ENCODE data around the gene PTPN9. TPM values are rescaled to one million over a fixed set of nuclear protein-coding genes. Genes with fewer than 3 reads are reported as not detected.

Gene PTPN9
- total RNA-seq, 4 donors from 2014 or later: 8.6 to 24.5 (median 13.3) TPM

- peak overlapping the region; percentile 89 for H3K4me3 ChIP-seq
- H3K4me1 ChIP-seq: peaks cover 35% of the 10 kb centered on the region
- 2% methylated on average over 10 of the region's 116 CpGs for WGBS
- no peaks in the 10 kb centered on the region for H3K36me3 ChIP-seq
- no peak for TF ChIP-seq POLR2AphosphoS5 (IDR thresholded peaks at IDR 0.05)
- TF ChIP-seq POLR2A (IDR thresholded peaks at IDR 0.05): no peak
- TF ChIP-seq EP300 (IDR thresholded peaks at IDR 0.05): no peak
- TF ChIP-seq, protein P1, sequence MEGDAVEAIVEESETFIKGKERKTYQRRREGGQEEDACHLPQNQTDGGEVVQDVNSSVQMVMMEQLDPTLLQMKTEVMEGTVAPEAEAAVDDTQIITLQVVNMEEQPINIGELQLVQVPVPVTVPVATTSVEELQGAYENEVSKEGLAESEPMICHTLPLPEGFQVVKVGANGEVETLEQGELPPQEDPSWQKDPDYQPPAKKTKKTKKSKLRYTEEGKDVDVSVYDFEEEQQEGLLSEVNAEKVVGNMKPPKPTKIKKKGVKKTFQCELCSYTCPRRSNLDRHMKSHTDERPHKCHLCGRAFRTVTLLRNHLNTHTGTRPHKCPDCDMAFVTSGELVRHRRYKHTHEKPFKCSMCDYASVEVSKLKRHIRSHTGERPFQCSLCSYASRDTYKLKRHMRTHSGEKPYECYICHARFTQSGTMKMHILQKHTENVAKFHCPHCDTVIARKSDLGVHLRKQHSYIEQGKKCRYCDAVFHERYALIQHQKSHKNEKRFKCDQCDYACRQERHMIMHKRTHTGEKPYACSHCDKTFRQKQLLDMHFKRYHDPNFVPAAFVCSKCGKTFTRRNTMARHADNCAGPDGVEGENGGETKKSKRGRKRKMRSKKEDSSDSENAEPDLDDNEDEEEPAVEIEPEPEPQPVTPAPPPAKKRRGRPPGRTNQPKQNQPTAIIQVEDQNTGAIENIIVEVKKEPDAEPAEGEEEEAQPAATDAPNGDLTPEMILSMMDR (IDR thresholded peaks at IDR 0.05): no peak
- H3K9me3 ChIP-seq: no peaks in the 10 kb centered on the region
- H3K27me3 ChIP-seq: no peaks in the 10 kb centered on the region
- peak overlapping the region; percentile 97 for H3K27ac ChIP-seq
- DNase-seq (ENCODE audit: low spot score in 2 of 2): peak; percentile 87 to 90
These were observed 124.4 kb downstream of the PTPN9 start for GRCh38 chr15:75454471-75455378.

DNA sequence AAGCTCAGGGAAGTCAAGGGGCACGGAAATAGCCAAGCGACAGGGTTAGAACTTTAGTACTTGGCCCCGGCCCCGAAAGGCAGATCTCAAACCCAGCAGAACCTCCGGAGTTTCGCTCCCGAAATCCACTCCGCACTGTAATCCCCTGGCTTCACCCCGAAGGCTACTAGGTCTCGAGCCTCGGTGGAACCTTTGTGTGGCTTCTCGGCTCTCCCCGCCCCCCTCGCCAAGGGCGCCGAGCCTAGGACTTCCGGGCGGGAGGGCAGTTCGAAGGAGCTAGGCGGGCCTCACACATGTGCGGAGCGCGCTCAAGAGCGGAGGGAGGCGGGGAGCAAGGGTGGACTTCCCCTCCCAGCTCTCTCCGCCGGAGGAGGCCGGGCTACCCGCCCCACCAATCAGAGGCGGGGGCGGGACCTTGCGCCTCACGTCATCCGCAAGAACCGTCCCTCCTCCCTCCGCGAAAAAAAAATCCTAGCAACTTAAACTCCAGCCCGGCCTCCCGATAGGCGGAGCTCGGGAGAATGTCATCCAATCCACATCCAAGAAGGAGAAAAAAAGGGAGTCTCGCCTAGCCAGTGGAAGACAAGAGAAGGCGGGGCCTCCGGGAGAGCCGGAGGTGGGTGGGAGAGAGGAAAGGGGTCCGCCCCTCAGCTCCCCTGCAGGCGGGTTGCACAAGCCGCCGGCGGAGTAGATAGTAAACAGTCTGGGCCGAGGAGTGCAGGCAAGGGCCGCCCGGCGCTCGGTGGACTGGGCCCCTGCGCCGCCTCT, 125.2 kb downstream of the PTPN9 start:
- Histone ChIP-seq H3K4me3 (peak overlapping the region; percentile 89), H3K27ac (peak overlapping the region; percentile 97), H3K4me1 (peaks cover 43% of the 10 kb centered on the region), H3K27me3 (no peaks in the 10 kb centered on the region), H3K36me3 (no peaks in the 10 kb centered on the region), H3K9me3 (no peaks in the 10 kb centered on the region)
- TF ChIP-seq EP300 (IDR thresholded peaks at IDR 0.05): no peak
- TF ChIP-seq, protein P1 (IDR thresholded peaks at IDR 0.05): no peak
- peak in 1 of 2 donors; percentile 80 for TF ChIP-seq POLR2A (IDR thresholded peaks at IDR 0.05)
- peak in 2 of 3 donors; percentile 30 to 78 for TF ChIP-seq POLR2AphosphoS5 (IDR thresholded peaks at IDR 0.05)
- DNase-seq (ENCODE audit: low spot score in 2 of 2): peak; percentile 98 to 99
- WGBS: under 1% methylated on average over 26 of the region's 57 CpGs

GRCh38 chr15:75452865-75453702, 126.0 kb downstream of the PTPN9 start:
- Histone ChIP-seq H3K36me3 (no peaks in the 10 kb centered on the region), H3K27me3 (no peaks in the 10 kb centered on the region), H3K4me1 (peaks cover 43% of the 10 kb centered on the region), H3K9me3 (no peaks in the 10 kb centered on the region), H3K27ac (peak overlapping the region; percentile 97), H3K4me3 (peak overlapping the region; percentile 89)
- peak; percentile 80 to 83 for DNase-seq (ENCODE audit: low spot score in 2 of 2)
- TF ChIP-seq POLR2AphosphoS5 (IDR thresholded peaks at IDR 0.05): no peak
- no peak for TF ChIP-seq POLR2A (IDR thresholded peaks at IDR 0.05)
- TF ChIP-seq, protein P1 (IDR thresholded peaks at IDR 0.05): no peak
- TF ChIP-seq EP300 (IDR thresholded peaks at IDR 0.05): no peak
- 0% methylated on average over 13 of the region's 38 CpGs for WGBS

DNA sequence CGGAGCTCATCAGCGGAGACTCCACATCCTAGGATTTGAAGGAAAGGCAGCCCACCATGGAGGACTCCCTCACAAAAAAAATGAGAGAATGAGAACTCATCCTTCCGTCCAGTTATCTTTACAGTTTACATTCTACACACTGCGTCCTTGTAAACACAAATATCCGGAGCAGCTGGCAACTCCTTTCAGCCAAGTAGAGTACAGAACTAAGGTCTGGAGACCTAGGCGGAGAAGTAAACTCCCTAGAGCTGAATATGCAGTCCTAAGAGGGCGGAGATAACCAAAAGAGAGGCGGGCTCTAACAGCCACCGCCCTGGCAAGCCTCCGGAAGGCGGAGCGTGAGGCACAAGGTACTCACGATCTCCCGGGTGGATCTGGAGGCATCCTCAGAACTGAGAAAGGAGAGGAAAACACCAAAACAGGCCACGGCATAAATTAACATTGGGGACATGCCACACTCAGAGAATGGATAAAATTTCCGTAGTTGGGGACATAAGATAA, 126.7 kb downstream of the PTPN9 start:
- H3K36me3 ChIP-seq: no peaks in the 10 kb centered on the region
- under 1% methylated on average over 16 of the region's 16 CpGs for WGBS
- peaks cover 43% of the 10 kb centered on the region for H3K4me1 ChIP-seq
- H3K4me3 ChIP-seq: peak overlapping the region; percentile 89
- peak in 2 of 3 donors; percentile 8 to 55 for TF ChIP-seq POLR2AphosphoS5 (IDR thresholded peaks at IDR 0.05)
- no peak for TF ChIP-seq EP300 (IDR thresholded peaks at IDR 0.05)
- TF ChIP-seq POLR2A (IDR thresholded peaks at IDR 0.05): no peak
- TF ChIP-seq, protein P1 (IDR thresholded peaks at IDR 0.05): no peak
- H3K9me3 ChIP-seq: no peaks in the 10 kb centered on the region
- H3K27ac ChIP-seq: peak overlapping the region; percentile 97
- DNase-seq (ENCODE audit: low spot score in 2 of 2): peak; percentile 93
- no peaks in the 10 kb centered on the region for H3K27me3 ChIP-seq

Measured in suprapubic skin (tissue), 4 donors.